DND-41 (cell line): Measurements from ENCODE around the gene AKIRIN2.

ENCODE experiments used
- ATAC-seq: fragments of 200-7000 bp; cut with Tn5 transposase; 3 replicates; pipeline ENCODE4 v1.9.1; 2021; ENCODE audit warnings: low read depth; ENCODE audit not compliant: insufficient read depth
- DNase-seq: peaks from one replicate; pipeline ENCODE4 v3.0.0-alpha.2; 2020
- H2AFZ ChIP-seq: 2 replicates; pipeline ENCODE4 v1.6.0; 2012; ENCODE audit warnings: low read depth, low read length
- H3K27ac ChIP-seq: 2 replicates; pipeline ENCODE4 v1.5.1; 2012; ENCODE audit warnings: low read length, inconsistent platforms
- H3K27me3 ChIP-seq: fragments of 200-600 bp; sonication (generic); 2 replicates; pipeline ENCODE4 v1.6.0; 2012; ENCODE audit warnings: low read length, mild to moderate bottlenecking, inconsistent platforms; ENCODE audit not compliant: insufficient read depth, poor library complexity
- H3K36me3 ChIP-seq: 2 replicates; pipeline ENCODE4 v1.5.1; 2012; ENCODE audit warnings: low read length, inconsistent platforms; ENCODE audit not compliant: insufficient read depth
- H3K4me1 ChIP-seq: 2 replicates; pipeline ENCODE4 v1.5.1; 2012; ENCODE audit warnings: mild to moderate bottlenecking, low read length; ENCODE audit not compliant: insufficient read depth
- H3K4me2 ChIP-seq: 2 replicates; pipeline ENCODE4 v1.6.0; 2012; ENCODE audit warnings: mild to moderate bottlenecking, moderate library complexity, low read length, inconsistent platforms; ENCODE audit not compliant: insufficient read depth
- H3K4me3 ChIP-seq, 2 experiments: fragments of 200-600 bp in 1 of 2; shearing (Covaris generic) in 1 of 2; 2 replicates each; pipeline ENCODE4 v1.5.1; 2012 to 2016; ENCODE audit warnings: inconsistent platforms in 2 of 2, low read length in 2 of 2, mild to moderate bottlenecking in 2 of 2, low read depth in 1 of 2, moderate library complexity in 1 of 2
- H3K79me2 ChIP-seq: 2 replicates; pipeline ENCODE4 v1.6.0; 2012; ENCODE audit warnings: low read length, inconsistent platforms; ENCODE audit not compliant: insufficient read depth
- H3K9ac ChIP-seq: 2 replicates; pipeline ENCODE4 v1.6.0; 2012; ENCODE audit warnings: low read depth, mild to moderate bottlenecking, inconsistent platforms, low read length, moderate library complexity
- H3K9me3 ChIP-seq: 2 replicates; pipeline ENCODE4 v1.5.1; 2012; ENCODE audit warnings: low read length, moderate library complexity, mild to moderate bottlenecking, inconsistent platforms; ENCODE audit not compliant: insufficient read depth, severe bottlenecking
- H4K20me1 ChIP-seq: 2 replicates; pipeline ENCODE4 v1.6.0; 2012; ENCODE audit warnings: low read length; ENCODE audit not compliant: insufficient read depth
- EZH2 ChIP-seq: IDR thresholded peaks from 3 replicates; pipeline ENCODE4 v1.6.1; 2012; ENCODE audit warnings: borderline replicate concordance, low read depth, mild to moderate bottlenecking, moderate library complexity, low read length, inconsistent platforms; ENCODE audit not compliant: severe bottlenecking
- TF ChIP-seq, protein P1 (sequence below): IDR thresholded peaks from 2 replicates; pipeline ENCODE4 v1.5.1; 2012; ENCODE audit warnings: borderline replicate concordance, low read length, moderate library complexity, mild to moderate bottlenecking; ENCODE audit not compliant: poor library complexity, severe bottlenecking; ENCODE audit errors: extremely low read depth

The AKIRIN2 gene

DNA sequence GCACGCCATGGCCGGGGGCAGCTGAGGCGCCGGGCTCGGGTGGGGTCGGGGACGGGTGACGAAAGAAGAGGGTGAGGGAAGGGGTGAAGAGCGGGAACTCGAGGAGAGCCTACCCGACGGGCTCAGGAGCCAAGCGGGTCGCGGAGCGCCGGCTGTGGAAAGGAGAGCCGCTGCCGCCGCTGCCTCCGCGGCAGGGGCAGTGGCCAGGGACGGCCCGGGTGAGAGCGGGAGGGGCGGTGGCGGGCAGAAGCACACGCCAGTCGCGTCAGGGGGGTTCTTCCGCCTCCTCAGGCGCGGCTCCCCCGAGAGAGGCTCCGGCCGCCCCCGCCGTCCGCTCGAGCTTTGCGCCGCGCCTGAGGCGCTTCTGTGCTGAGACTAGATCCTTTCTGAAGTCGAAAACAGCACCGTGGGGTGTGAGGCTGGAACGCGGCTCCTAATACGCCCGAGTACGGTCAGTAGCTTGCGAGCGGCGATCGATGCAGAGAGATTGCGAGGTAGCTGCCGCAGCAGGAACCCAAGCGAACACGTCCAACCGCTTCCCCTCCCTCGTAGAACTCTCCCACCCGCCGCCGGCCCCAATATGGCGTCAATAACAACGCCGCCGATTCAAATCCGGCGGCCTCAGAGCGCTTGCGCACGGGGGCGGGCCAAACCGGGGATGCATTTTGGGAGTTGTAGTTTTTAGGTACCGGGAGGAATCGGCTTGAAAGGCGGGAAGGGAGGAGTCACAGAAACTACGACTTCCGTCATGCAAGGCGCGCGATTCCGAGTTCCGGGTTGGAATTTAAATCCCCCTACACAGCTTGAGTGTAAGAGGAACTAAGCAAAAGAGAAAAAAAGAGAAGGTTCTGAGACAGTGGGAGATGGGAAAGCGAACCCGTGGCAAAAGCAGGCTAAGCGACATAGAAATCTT lies at the start of gene AKIRIN2:
TSS of gene AKIRIN2 (minus strand) at position 558 of the 913 bp plus-strand sequence. CDS start at position 9, 549 bp downstream.
- Histone ChIP-seq H3K79me2 (peaks cover 51% of the 10 kb centered on the region), H3K4me1 (peaks cover 38% of the 10 kb centered on the region), H3K27me3 (no peaks in the 10 kb centered on the region), H3K9me3 (no peaks in the 10 kb centered on the region), H3K36me3 (peaks cover 21% of the 10 kb centered on the region), H4K20me1 (peaks cover 39% of the 10 kb centered on the region), H2AFZ (peak within 1 kb of the TSS; percentile 94), H3K27ac (peak within 1 kb of the TSS; percentile 90), H3K4me2 (peak within 1 kb of the TSS; percentile 88), H3K4me3 (peak within 1 kb of the TSS; percentile 76 to 78), H3K9ac (peak within 1 kb of the TSS; percentile 85)
- DNase-seq (peak; percentile 97), ATAC-seq (peak; percentile 84)
- TF ChIP-seq, protein P1, sequence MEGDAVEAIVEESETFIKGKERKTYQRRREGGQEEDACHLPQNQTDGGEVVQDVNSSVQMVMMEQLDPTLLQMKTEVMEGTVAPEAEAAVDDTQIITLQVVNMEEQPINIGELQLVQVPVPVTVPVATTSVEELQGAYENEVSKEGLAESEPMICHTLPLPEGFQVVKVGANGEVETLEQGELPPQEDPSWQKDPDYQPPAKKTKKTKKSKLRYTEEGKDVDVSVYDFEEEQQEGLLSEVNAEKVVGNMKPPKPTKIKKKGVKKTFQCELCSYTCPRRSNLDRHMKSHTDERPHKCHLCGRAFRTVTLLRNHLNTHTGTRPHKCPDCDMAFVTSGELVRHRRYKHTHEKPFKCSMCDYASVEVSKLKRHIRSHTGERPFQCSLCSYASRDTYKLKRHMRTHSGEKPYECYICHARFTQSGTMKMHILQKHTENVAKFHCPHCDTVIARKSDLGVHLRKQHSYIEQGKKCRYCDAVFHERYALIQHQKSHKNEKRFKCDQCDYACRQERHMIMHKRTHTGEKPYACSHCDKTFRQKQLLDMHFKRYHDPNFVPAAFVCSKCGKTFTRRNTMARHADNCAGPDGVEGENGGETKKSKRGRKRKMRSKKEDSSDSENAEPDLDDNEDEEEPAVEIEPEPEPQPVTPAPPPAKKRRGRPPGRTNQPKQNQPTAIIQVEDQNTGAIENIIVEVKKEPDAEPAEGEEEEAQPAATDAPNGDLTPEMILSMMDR, result no peak
- no peak for TF ChIP-seq EZH2

DNA sequence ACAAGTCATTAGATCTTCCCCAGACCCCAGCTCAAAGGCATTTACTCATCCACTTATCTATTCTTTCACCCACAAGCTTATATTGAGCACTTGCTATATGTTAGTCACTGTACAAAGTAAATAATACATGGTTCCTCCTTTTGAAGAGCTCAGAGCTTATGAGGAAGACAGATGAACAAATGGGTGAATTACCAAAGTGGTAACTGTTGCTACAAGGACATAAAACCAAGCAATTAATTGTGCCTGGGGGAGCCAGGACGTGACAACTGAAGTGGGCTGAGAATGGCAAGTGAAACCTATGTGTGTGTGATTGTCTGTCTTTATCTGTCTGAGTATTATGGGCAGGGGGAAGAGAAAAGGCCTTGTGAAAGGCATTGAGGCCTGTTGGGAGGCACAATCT lies 45.6 kb upstream of the AKIRIN2 start:
- Histone ChIP-seq H3K27me3 (peaks cover 6% of the 10 kb centered on the region), H3K4me1 (no peaks in the 10 kb centered on the region), H4K20me1 (no peaks in the 10 kb centered on the region), H3K79me2 (no peaks in the 10 kb centered on the region), H3K9me3 (no peaks in the 10 kb centered on the region), H3K4me3 (no peak overlapping the region), H3K36me3 (no peaks in the 10 kb centered on the region), H3K27ac (no peak overlapping the region), H3K9ac (no peak overlapping the region), H2AFZ (no peak overlapping the region), H3K4me2 (no peak overlapping the region)
- no peak for TF ChIP-seq EZH2
- TF ChIP-seq, protein P1, result no peak
- ATAC-seq, result no peak
- no peak for DNase-seq

DNA sequence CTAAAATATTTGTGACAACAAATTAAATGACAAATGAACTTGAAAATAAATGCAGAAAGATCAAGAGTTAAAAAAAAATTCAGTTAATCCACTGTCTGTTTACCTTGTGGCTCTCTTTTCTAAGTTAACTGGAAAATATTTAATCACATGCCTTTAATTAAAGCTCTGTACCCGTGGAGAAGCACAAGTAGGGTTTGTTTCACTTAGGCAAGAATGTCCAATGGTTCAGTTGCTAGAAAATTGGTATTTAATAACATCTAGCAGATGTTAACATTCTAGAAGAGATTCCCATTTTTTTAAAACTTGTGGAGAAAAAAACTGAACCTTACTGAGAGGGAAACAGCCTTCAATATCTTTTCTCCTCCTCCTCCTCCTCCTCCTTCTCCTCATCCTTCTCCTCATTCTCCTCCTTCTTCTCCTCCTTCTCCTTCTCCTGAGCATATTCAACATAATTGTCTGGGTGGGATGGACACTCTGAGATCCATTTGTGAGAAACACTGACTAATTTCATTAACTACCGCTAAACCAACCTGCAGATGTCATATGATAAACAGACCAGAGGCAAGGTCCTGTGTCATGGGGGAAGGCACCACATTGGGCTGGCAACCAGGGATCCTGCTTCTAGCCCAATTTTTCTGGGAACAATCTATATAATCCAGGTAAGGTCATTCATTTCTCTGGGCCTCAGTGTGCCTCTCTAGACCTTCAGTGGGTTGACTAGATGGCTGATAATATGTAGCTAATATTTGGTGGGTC lies 44.1 kb upstream of the AKIRIN2 start:
- H3K79me2 ChIP-seq, result no peaks in the 10 kb centered on the region
- ATAC-seq, result no peak
- no peaks in the 10 kb centered on the region for H3K9me3 ChIP-seq
- no peaks in the 10 kb centered on the region for H4K20me1 ChIP-seq
- no peak for TF ChIP-seq EZH2
- TF ChIP-seq, protein P1, result no peak
- no peak overlapping the region for H3K4me3 ChIP-seq
- no peak overlapping the region for H2AFZ ChIP-seq
- H3K9ac ChIP-seq, result no peak overlapping the region
- no peak overlapping the region for H3K4me2 ChIP-seq
- H3K27ac ChIP-seq, result no peak overlapping the region
- no peaks in the 10 kb centered on the region for H3K4me1 ChIP-seq
- no peak for DNase-seq
- H3K27me3 ChIP-seq, result peaks cover 6% of the 10 kb centered on the region
- H3K36me3 ChIP-seq, result no peaks in the 10 kb centered on the region
